HG02970 (cell line): Measurements from ENCODE around the gene SMAGP.
A peak's percentile ranks its signal among the peaks of the same experiment; 100 is the strongest.
"Not testable (repeated sequence)": the region's sequence is repeated elsewhere in the genome, so short reads cannot be mapped to it uniquely, and the experiment has no call there.

Experiments
- ATAC-seq: cut with Tn5 transposase; IDR thresholded peaks from one replicate; pipeline ENCODE4 v1.9.1; 2021; ENCODE audit warnings: mild to moderate bottlenecking, moderate library complexity, moderate number of reproducible peaks; ENCODE audit not compliant: unreplicated experiment, low FRiP score

SMAGP gene

DNA sequence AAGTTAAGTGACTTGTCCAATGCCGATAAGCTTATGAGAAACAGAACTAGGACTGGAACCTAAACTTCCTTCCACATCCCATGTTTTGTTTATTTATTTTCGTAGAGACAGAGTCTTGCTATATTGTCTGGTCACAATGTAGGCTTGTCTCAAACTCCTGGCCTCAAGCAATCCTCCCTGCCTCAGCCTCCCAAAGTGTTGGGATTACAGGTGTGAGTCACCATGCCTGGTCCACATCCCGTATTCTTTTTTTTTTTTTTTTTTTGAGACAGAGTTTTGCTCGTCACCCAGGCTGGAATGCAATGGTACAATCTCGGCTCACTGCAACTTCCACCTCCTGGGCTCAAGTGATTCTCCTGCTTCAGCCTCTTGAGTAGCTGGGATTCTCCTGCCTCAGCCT, 43.1 kb downstream of the SMAGP start:
- ATAC-seq = not testable (repeated sequence)

DNA sequence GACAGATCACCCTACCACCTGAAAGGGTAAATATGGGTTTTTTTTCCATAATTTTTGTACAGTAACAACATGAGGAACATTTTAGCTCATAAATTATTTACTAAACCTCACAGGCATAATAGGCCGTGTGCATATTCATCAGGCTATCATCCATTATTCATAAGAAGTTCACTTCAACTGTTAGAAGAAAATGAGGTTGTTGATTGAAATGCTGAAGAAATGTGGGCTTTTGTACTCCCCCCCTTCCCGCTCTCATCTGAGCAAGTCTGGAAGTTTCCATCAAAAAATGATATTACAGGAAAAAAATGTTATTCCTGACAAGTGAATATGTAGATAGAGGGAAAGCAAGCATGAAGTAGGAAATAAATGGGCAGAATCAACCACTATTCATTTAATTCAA, 44.4 kb downstream of the SMAGP start:
- ATAC-seq = no peak

DNA sequence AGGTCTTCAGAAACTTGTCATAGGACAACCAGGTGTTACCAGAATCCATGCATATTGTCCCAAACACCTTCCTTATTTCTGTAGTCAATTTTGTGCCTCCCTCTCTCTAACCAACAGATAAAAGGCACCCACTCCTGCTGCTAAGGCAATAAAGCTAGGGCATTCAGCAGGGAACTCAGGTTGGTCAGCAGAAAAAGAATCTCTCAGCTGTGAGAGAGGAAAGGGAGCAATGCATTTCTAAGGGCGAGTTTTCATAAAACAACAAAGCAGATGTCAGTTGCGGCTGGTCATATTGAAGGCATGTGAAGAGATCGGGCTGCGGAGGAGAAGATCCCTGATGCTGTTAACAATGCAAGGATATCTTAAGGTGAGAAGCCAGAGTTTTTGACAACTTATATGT, 45.0 kb downstream of the SMAGP start:
- ATAC-seq = no peak

DNA sequence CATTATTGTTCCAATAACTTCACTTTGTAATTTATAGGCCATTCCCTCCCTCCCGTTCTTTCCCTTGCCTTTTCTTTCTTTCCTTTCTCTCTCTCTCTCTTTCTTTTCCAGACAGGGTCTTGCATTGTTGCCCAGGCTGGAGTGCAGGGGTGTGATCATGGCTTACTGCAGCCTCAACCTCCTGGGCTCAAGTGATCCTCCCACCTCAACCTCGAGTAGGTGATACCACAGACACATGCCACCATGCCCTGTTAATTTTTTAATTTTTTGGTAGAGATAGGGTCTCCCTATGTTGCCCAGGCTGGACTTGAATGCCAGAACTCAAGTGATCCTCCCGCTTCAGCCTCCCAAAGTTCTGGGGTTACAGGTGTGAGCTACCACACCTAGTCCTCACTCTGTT, 45.6 kb downstream of the SMAGP start:
- ATAC-seq = no peak

DNA sequence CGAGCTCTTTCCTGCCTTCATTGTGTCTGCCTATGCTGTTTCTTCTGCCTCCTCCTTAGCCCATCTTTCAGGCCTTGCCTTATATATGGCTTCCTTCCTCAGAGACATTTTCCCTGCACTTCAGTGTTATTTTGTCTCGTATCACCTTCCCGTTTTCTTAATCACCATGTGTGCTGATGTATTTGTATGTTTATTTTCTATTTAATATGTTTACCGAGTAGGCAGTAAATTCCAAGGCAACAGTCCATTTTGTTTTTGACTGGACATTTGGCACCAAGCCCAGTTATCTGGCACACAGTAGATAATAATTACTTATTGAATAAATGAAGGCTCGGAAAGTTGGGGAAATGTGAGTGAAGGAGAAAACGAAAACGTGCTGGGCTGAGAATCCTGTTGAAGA, 47.8 kb downstream of the SMAGP start:
- ATAC-seq = no peak

DNA sequence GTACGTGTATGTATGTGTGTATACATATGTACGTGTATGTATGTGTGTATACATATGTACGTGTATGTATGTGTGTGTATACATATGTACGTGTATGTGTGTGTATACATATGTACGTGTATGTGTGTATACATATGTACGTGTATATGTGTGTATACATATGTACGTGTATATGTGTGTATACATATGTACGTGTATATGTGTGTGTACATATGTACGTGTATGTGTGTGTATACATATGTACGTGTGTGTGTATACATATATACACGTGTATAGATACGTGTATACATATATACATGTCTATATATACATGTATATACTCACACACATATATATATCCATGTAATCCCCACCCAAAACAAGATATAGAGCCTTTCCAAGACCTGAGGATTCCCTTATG, 50.4 kb downstream of the SMAGP start:
- not testable (repeated sequence) for ATAC-seq

DNA sequence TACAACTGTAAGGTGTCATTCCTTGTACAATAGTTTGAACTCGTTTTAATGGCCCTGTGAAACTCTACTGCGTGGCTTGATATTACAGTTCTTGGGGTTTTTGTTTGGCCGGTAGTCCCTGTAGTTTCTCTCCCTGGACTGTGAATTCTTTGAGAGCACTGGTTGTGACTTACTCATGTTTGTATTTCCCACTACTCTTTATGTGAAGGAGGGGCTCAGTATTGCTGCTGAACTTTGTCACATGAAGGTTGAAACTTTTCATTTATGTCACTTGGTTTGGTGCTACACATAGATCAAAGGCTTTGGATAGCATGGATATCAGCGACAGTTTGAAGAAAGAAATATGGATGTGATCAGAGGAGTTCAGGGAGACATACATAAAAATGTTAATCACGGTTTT, 50.9 kb downstream of the SMAGP start:
- no peak for ATAC-seq

DNA sequence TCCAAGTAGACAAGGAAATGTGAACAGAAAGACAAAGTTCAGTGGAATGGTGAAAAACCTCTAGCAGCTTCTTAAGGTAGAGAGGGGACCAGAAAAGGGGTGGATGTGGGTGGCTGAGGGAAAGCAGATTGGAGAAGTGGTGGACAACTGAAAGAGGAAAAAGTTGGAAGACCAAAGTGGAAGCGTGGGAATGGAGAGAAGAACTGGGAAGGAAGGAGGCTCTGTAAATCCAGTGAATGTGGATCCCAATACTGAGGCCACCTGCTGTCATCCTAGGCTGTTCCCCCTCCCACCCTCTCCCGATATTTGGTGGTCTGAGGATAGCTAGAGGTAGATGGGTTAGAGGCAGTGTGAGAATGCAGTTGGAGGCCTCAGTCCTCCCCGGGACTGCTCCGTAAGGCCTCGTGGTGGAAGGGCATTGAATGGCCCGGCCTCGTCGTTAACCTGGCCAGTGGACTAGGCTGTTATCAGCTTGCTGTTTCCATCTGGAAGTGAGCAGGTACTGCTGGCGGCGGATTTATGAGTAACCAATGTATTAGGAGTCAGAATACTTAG, 51.5 kb downstream of the SMAGP start:
- ATAC-seq = no peak

DNA sequence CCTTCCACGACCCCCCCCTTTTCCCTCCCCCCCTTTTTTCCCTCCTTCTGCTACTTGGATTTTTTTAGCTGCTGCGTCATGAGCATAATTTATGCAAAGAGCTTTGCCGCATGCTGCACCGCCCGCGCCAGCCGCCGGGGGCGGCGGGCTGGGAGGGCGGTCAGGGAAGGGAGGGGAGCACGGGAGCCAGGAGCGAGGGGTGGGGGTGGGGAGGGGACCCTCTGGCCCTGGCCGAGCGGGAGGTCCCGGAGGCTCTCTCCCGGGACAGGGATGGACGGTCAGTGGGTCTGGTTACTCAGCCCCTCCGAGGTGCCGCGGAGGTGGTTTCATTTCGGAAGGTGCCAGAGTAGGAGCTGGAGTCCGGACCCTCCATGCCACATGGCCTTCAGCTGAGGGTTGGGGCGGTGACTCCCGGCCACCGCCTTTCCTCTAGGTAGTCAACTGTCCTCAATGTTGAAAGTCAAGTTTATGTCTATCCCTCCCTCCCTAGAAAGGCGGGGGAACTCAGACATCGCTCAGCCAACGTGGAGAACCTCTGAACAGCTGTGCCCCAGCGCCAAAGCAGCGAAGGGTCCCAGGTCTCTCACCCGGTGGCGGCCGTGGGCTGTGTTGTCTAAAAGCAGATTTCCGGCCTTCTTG, 52.1 kb downstream of the SMAGP start, which contains the start of gene POU6F1:
Gene POU6F1, minus strand, starts transcription at position 95 of the 639 bp plus-strand sequence. CDS start 11,226 bp downstream, outside the sequence.
- peak; percentile 45 for ATAC-seq

DNA sequence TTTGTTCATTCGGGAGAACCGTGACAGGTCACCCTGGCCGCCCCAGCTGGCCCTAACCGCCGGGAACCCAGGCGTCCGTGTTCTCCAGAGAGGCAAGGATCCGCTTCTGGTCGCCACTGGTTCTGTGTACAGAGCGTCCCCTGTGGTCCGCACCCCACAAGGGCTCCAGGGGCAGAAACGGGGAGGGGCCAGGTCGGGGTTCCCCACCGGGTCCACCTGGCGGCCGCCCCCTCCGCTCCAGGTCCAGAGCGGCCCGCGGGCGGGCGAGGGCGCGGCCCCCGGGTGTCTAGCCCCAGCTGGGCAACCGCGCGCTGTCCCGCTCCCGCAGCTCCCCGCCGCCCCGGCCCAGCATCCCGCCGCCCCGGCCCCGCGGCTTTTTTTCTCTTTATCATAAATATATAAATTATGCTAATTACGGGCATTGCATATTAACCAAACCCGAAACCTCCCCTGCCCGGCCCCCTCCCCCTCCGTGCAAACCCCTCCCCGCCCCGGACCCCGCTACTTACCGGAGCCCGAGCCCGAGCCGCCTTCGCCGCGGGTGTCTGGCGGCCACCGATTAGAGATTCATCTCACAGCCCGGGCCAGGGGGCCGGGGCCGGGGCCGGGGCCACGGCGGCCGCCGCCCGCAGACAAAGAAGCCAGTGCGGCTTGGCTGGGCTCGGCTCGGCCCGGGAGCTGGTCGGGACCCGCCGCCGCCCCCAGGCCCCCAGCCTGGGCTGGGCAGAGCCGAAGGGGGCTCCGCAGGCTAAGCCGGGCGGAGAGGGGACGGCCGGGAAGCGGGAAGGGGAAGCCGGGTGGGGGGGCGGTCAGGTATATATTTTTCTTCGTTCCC, 52.9 kb downstream of the SMAGP start:
- ATAC-seq = peak; percentile 48

DNA sequence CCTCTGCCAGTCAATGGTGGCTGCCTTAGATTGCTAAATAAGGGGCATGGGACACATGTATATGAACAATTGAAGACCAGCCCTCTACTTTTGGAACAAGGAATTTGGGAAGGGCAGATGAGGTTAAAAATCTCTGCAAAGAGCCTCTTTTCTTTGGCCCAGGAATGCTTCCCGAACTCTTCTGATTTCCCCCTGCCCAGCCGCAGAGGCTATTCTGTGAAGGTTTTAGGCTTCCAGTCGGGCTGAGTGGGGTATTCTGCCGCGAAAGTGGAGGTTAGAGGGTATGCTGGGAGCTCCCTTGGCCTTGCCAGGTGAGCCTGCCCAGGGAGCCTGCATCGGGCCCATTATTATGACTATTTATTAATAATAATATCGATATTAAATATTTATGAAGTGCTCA, 53.6 kb downstream of the SMAGP start:
- no peak for ATAC-seq

DNA sequence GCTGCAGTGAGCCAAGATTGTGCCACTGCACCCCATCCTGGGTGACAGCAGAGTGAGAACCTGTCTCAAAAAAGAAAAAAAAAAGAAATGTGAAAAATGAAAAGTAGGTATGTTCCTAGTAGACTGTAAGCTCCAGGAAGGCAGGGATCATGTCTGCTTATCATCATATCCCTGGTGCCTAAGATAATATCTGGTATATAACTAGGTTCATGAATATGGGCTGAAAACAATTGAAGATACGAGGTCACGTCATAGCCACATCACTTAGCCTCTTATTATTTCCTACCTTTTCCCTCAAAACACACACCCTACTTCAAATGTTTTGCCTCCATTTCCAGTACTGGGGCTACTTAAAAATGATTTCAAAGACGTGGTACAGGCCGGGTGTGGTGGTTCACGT, 55.3 kb downstream of the SMAGP start:
- ATAC-seq = no peak

DNA sequence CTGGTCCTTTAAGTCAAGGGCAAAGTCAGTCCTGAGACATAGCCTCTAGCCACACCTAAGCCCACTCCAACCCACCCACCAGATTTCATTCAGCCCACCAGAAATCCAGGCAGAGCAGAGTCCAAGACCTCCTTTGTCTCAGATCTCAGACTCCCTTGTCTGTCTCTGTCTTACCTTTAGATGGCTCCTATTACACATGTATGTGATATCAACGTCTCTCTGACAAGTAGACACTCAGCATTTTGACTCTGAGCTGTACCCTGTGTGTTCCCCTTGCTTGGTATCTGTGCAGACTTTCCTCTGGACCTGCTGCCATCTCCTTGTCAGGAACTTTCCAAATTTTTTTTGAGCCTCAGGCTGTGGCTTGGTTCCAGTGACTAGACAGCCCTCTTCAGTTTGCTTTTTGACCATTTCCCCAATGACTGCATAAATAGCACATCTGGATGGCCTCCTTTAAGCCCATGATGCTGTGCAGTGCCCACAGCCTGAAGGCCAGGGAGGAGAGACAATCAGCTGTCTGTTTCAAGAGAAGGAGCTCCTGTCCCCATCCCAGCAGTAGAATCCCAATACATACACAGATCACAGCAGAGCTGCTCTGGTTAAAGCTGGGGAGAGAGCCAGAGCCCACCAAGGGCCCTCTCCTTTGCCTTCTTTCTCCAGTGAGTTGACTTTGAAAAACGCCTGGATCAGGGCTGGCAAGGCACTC, 59.4 kb downstream of the SMAGP start:
- ATAC-seq = no peak

DNA sequence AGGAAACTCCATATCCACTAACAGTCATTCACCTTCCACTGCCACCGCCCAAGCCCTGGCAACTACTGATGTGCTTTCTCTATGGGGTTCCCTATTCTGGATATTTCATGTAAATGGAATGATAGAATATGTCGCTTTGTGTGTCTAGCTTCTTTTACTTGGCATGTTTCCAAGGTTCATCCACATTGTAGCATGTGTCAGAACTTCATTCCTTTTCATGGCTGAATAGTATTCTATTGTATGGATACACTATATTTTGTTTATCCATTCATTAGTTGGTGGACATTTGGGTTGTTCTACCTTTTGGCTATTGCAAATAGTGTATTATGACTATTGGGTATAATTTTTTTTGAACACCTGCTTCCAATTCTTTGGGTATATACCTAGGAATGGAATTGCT, 61.0 kb downstream of the SMAGP start:
- no peak for ATAC-seq

DNA sequence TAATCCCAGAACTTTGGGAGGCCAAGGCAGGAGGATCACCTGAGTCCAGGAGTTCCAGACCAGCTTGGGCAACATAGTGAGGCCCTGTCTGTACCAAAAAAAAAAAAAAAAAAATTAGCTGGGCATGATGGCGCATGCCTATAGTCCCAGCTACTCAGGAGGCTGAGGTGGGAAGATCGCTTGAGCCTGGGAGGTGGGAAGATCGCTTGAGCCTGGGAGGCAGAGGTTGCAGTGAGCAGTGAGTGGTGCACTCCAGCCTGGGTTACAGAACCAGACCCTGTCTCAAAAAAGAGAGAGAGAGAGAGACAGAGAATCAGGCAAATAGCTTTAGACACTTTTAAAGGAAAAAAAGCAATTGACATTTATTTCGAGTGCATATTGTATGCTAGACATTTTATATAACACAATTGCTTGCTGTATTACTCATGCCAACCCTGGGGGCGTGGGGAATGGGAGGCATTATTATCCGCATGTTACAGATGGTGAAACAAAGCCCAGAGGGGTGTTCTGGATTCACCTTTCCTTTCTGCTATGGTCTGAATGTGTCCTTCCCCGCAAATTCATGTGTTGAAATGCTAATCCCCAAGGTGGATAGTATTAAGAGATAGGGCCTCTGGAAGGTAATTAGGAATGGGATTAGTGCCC, 62.1 kb downstream of the SMAGP start:
- no peak for ATAC-seq

DNA sequence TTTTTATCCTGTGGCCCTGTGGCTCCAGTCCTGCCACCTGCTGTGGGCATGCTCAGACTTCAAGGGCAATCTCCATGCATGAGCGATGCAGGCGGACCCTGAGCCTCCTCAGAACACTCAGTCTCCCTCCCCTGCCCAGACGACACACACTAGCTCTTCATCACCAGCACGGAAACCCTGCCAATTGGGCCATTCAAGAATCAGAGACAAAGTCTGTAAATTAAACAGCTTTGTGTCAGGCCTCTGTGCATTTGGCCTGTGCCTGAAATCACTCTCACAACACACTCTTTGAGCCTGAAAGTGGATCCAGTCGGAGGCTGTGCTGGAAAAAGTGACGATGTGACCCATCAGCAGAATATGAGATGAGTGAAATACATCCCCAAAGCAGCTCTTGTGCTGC, 64.9 kb downstream of the SMAGP start:
- ATAC-seq = no peak

DNA sequence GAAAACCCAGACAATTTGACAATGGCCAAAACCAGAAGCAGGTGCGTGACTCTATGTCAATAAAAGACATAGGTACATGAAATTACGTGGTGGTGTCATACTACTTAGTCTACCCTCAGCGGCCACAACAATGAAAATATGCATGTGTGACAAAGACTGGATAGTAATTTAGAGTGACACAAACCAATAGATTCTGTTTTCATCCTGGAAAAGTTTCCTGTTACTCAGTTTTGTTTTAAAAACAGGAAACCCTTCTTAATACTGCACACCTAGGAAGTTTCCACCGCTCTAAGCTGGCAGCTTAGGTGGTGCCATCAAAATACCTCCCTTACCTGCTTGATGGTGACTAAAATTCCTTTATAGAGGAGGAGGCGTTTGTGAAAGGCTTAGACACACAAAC, 67.5 kb downstream of the SMAGP start:
- ATAC-seq = no peak

DNA sequence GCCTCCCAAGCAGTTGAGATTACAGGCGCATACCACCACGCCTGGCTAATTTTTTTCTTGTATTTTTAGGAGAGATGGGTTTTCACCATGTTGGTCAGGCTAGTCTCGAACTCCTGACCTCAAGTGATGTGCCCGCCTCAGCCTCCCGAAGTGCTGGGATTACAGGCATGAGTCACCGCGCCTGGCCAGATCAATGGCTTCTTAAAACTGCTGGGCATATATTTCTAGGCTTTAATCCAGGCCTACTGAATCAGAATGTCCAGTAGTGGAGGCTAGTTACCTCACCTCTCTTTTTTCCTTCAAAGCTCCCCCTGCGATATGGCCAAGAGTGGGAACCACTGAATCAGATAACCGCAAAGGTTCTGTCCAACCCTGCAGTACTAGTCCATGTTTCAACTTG, 69.4 kb downstream of the SMAGP start:
- ATAC-seq = no peak

DNA sequence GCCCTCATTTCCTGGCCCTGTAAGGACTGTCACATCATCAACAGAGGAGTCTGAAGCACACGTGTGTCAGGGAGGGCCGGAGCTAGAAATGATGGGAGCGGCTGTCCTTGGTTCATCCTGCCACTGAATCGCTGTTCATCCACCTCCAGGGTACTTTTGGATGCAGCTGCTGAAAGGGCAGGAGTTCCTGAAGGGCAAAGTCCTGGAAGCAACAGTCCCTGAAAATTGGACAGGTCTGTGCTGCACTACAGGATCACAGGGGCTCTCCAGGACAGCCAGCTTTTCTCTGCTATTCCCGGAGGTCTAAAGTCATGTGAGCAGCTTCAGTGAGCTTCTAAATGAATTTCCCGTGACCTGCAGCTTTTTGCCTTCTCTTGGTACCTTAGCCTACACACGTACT, 70.1 kb downstream of the SMAGP start:
- ATAC-seq = no peak

DNA sequence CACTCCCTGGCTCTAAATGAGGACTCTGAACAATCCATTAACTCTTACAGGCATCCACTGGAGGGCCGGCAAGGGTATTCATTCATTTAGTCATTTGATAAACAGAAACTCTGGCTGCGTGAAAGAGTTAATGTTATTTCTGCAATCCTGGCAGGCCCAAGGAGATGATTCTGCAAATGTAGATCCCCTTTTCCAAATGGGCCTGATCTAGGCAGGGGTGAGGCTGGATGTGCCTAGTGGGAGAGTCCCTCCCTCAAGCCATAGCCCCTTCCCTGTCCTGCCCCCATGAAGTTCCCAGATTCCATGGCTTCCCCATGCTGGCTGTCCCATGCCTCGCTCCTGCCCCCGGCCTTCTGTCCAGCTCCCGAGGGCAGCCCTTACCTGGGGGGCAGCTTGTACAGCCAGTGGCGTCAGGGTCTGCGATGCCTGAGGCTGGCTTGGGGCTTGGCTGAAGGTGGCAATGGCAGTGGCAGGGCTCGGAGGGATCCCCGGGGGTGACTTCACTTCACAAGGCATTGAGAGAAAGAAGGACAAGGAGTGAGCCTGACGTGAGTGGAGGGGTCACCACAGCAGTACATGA, 70.8 kb downstream of the SMAGP start:
- no peak for ATAC-seq
